ENCODE measurements around the gene FYTTD1. TPM values are rescaled to one million over a fixed set of nuclear protein-coding genes. Genes with fewer than 3 reads are reported as not detected.

FYTTD1 gene
- total and polyA plus RNA-seq, 4 donors: 12.1 to 90.2 (median 29.2) TPM

GRCh38 chr3:197829397-197830045 lies 79.8 kb downstream of the FYTTD1 start:
- Histone ChIP-seq H3K36me3 (ENCODE audit: control insufficient read depth in 4 of 4, insufficient read depth in 4 of 4, low read length in 4 of 4) (peaks cover 7 to 36% (median 19%) of the 10 kb centered on the region in 4 donors), H3K9ac (ENCODE audit: insufficient read depth in 1 of 2, low read length in 2 of 2) (no peak overlapping the region), H3K4me1 (ENCODE audit: control insufficient read depth in 5 of 5, insufficient read depth in 5 of 5, low read length in 5 of 5) (peaks cover 0 to 2% (median 0%) of the 10 kb centered on the region in 5 donors), H3K27me3 (ENCODE audit: control insufficient read depth in 3 of 3, insufficient read depth in 3 of 3, low read length in 2 of 3) (no peaks in the 10 kb centered on the region), H3K9me3 (ENCODE audit: control insufficient read depth in 4 of 4, insufficient read depth in 3 of 4, low read length in 3 of 4) (no peaks in the 10 kb centered on the region), H3K4me3 (no peak overlapping the region), H3K27ac (ENCODE audit: low read depth in 1 of 2, low read length in 1 of 2) (no peak overlapping the region)
- WGBS, 2 donors: 94 to 95% methylated on average over 3 of the region's 3 CpGs
- TF ChIP-seq, protein P1, sequence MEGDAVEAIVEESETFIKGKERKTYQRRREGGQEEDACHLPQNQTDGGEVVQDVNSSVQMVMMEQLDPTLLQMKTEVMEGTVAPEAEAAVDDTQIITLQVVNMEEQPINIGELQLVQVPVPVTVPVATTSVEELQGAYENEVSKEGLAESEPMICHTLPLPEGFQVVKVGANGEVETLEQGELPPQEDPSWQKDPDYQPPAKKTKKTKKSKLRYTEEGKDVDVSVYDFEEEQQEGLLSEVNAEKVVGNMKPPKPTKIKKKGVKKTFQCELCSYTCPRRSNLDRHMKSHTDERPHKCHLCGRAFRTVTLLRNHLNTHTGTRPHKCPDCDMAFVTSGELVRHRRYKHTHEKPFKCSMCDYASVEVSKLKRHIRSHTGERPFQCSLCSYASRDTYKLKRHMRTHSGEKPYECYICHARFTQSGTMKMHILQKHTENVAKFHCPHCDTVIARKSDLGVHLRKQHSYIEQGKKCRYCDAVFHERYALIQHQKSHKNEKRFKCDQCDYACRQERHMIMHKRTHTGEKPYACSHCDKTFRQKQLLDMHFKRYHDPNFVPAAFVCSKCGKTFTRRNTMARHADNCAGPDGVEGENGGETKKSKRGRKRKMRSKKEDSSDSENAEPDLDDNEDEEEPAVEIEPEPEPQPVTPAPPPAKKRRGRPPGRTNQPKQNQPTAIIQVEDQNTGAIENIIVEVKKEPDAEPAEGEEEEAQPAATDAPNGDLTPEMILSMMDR (IDR thresholded peaks at IDR 0.05; ENCODE audit: control extremely low read depth, extremely low read depth): no peak
- DNase-seq (no peak), ATAC-seq (ENCODE audit: insufficient read depth, low FRiP score) (no peak)

DNA sequence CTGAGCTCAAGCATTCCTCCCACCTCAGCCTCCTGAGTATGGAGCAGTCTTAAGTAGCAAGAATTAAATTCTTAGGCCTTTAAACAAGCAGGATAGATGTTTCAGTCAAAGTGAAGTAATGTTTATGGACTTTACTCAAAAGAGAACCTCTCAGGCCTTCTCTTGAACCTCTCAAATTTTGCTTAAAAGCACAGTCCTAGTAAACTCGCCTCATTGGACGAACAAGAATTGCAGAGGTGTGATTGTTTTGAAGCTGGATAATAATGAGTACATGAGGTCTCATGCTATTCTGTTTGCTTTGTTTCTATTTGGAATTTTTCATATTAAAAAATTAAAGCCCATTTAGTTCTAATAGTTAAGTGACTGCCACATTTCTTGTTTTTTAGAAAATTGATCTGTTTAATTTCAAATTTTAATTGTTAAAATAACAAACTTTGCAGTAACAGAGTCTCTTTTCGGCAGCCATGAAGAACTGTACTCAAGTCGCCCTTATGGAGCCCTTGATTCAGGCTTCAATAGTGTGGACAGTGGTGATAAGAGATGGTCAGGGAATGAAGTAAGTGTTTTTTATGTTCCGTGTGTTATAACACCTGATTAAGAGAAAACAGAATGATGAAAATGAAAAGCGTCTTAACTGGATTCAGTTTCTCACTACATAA lies 80.8 kb downstream of the FYTTD1 start:
- no peak overlapping the region for H3K9ac ChIP-seq (ENCODE audit: insufficient read depth in 1 of 2, low read length in 2 of 2)
- TF ChIP-seq, protein P1 (IDR thresholded peaks at IDR 0.05; ENCODE audit: control extremely low read depth, extremely low read depth): no peak
- no peak overlapping the region for H3K27ac ChIP-seq (ENCODE audit: low read depth in 1 of 2, low read length in 1 of 2)
- no peak for DNase-seq
- H3K27me3 ChIP-seq (ENCODE audit: control insufficient read depth in 3 of 3, insufficient read depth in 3 of 3, low read length in 2 of 3): no peaks in the 10 kb centered on the region
- ATAC-seq (ENCODE audit: insufficient read depth, low FRiP score): no peak
- no peaks in the 10 kb centered on the region for H3K9me3 ChIP-seq (ENCODE audit: control insufficient read depth in 4 of 4, insufficient read depth in 3 of 4, low read length in 3 of 4)
- H3K4me1 ChIP-seq (ENCODE audit: control insufficient read depth in 5 of 5, insufficient read depth in 5 of 5, low read length in 5 of 5): peaks cover 0 to 2% (median 0%) of the 10 kb centered on the region in 5 donors
- no peak overlapping the region for H3K4me3 ChIP-seq
- 64 to 87% methylated on average over 6 of the region's 6 CpGs for WGBS, 2 donors
- peaks cover 7 to 41% (median 21%) of the 10 kb centered on the region in 4 donors for H3K36me3 ChIP-seq (ENCODE audit: control insufficient read depth in 4 of 4, insufficient read depth in 4 of 4, low read length in 4 of 4)

DNA sequence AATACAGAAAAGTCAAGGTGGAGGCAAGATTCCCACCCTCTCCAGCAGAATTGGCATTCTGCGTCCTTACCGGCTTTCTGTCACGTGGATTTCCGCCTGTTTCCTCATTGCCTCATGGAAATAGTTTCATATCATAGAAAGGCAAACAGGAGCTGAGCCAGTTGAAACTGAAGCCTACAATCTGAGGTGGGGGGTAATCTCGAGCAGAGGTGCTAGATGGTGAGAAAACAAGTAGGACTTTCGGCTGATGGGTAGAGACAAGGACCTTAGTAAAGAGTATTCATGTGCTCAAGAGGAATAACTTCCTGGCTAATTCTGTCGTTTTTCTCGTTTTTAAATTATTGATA lies 81.3 kb downstream of the FYTTD1 start:
- 75 to 93% methylated on average over 8 of the region's 8 CpGs for WGBS, 2 donors
- ATAC-seq (ENCODE audit: insufficient read depth, low FRiP score) (no peak), DNase-seq (no peak)
- Histone ChIP-seq H3K36me3 (ENCODE audit: control insufficient read depth in 4 of 4, insufficient read depth in 4 of 4, low read length in 4 of 4) (peaks cover 9 to 43% (median 23%) of the 10 kb centered on the region in 4 donors), H3K27me3 (ENCODE audit: control insufficient read depth in 3 of 3, insufficient read depth in 3 of 3, low read length in 2 of 3) (no peaks in the 10 kb centered on the region), H3K9ac (ENCODE audit: insufficient read depth in 1 of 2, low read length in 2 of 2) (no peak overlapping the region), H3K27ac (ENCODE audit: low read depth in 1 of 2, low read length in 1 of 2) (no peak overlapping the region), H3K4me3 (no peak overlapping the region), H3K4me1 (ENCODE audit: control insufficient read depth in 5 of 5, insufficient read depth in 5 of 5, low read length in 5 of 5) (peaks cover 0 to 2% (median 0%) of the 10 kb centered on the region in 5 donors), H3K9me3 (ENCODE audit: control insufficient read depth in 4 of 4, insufficient read depth in 3 of 4, low read length in 3 of 4) (no peaks in the 10 kb centered on the region)
- TF ChIP-seq, protein P1 (IDR thresholded peaks at IDR 0.05; ENCODE audit: control extremely low read depth, extremely low read depth): no peak

Data from lung (tissue), 12 donors.